AG04450 (cell line): ENCODE measurements around the gene GNRH2. TPM values are rescaled to one million over a fixed set of nuclear protein-coding genes. Genes with fewer than 3 reads are reported as not detected.

Source experiments
- CTCF ChIA-PET: fragments of 300-600, 350-600 bp; formaldehyde crosslinking; extraction: SDS; loops from one replicate; lab custom pipeline; 2022; ENCODE audit warnings: antibody characterized with exemption, inconsistent platforms; lab: Charles Lee
- POLR2A ChIA-PET: fragments of 350-600 bp; formaldehyde crosslinking; extraction: SDS; loops from one replicate; lab custom pipeline; 2021; ENCODE audit warnings: antibody characterized with exemption, inconsistent platforms; lab: Yijun Ruan, JAX
- DNase-seq: peaks from one replicate; pipeline ENCODE4 v3.0.0-alpha.2; 2011; ENCODE audit warnings: low read depth, low spot score
- H3K27ac ChIP-seq: one replicate; pipeline ENCODE4 v1.5.1; 2012; ENCODE audit warnings: low read depth, low read length, control low read depth
- H3K27me3 ChIP-seq: one replicate; pipeline ENCODE4 v1.6.0; 2012; ENCODE audit warnings: low read length; ENCODE audit not compliant: control insufficient read depth, insufficient read depth
- H3K4me3 ChIP-seq: 2 replicates; pipeline ENCODE4 v1.5.1; 2011; ENCODE audit warnings: mild to moderate bottlenecking, low read depth, low read length, control low read depth
- H3K9me3 ChIP-seq: 2 replicates; pipeline ENCODE4 v1.5.1; 2012; ENCODE audit warnings: low read length; ENCODE audit not compliant: control insufficient read depth, insufficient read depth
- polyA plus RNA-seq: library from polyadenylated mRNA; depleted of rRNA; stranded (reverse); fragments of >200 nt; gene quantifications from 2 replicates; pipeline ENCODE4 v1.2.3, GENCODE V29; 2011
- TF ChIP-seq, protein P1 (sequence below): IDR thresholded peaks from 2 replicates; pipeline ENCODE4 v1.5.1; 2011; ENCODE audit warnings: low read depth, low read length, control low read depth, inconsistent platforms

GNRH2 gene
- polyA plus RNA-seq, 1 experiment: not detected

- TF ChIP-seq, protein P1, sequence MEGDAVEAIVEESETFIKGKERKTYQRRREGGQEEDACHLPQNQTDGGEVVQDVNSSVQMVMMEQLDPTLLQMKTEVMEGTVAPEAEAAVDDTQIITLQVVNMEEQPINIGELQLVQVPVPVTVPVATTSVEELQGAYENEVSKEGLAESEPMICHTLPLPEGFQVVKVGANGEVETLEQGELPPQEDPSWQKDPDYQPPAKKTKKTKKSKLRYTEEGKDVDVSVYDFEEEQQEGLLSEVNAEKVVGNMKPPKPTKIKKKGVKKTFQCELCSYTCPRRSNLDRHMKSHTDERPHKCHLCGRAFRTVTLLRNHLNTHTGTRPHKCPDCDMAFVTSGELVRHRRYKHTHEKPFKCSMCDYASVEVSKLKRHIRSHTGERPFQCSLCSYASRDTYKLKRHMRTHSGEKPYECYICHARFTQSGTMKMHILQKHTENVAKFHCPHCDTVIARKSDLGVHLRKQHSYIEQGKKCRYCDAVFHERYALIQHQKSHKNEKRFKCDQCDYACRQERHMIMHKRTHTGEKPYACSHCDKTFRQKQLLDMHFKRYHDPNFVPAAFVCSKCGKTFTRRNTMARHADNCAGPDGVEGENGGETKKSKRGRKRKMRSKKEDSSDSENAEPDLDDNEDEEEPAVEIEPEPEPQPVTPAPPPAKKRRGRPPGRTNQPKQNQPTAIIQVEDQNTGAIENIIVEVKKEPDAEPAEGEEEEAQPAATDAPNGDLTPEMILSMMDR: no peak
- ChIA-PET CTCF (interaction anchor here (0.5 to 1.0 kb wide), 3 partner anchors 8 to 58 kb away, joined by 3 read pairs; no protein-coding TSS in a partner anchor), POLR2A (interaction anchor here (0.5 to 0.8 kb wide), 3 partner anchors 8 to 33 kb away, joined by 3 to 4 read pairs (median 3); no protein-coding TSS in a partner anchor)
- DNase-seq: peak; percentile 37
- Histone ChIP-seq H3K27ac (peak within 1 kb of the TSS; percentile 77), H3K27me3 (no peaks in the 10 kb centered on the region), H3K9me3 (no peaks in the 10 kb centered on the region; the same call in 1 of the 2 replicates), H3K4me3 (peak within 1 kb of the TSS; percentile 81)
These were observed 2.6 kb downstream of the GNRH2 start, which contains the start of gene MRPS26 for GRCh38 chr20:3045816-3046676. Gene MRPS26 (plus strand): TSS chr20:3046052. CDS start chr20:3046069, 17 bp downstream.

DNA sequence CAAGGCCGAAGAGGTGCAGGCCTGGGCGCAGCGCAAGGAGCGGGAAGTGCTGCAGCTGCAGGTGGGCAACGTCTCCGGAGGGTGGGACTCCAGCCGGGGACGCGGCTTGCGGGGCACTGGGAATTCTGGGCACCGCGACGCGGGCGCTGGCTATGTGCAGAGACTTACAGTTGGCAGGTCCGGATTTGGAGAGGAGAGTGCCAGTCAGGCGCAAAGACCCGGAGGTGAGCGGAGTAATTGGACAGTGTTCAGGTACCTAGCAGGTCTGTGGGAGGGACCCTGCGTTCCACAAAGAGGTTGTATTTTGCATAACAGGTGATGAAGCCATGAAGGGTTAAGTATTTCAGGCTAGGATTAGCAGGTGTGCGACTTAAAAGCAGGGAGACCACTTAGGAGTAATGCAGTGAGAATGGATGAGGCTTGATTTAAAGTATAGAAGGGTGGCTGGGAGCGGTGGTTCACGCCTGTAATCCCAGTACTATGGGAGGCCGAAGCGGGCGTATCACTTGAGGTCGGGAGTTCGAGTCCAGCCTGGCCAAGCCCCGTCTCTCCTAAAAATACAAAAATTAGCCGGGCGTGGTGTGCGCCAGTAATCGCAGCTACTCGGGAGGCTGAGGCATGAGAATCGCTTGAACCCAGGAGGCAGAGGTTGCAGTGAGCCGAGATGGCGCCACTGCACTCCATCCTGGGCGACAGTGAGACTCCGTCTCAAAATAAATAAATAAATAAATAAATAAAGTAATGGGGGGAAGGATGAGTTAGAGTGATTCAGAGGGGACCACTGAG, 3.4 kb downstream of the GNRH2 start:
- no peak for DNase-seq
- TF ChIP-seq, protein P1: no peak
- Histone ChIP-seq H3K4me3 (peak overlapping the region; percentile 81), H3K9me3 (no peaks in the 10 kb centered on the region; the same call in 1 of the 2 replicates), H3K27me3 (no peaks in the 10 kb centered on the region), H3K27ac (no peak overlapping the region)
- CTCF ChIA-PET: no interaction called here
- POLR2A ChIA-PET: interaction anchor here (0.5 kb wide), 1 partner anchor 20 kb away, joined by 3 read pairs; no protein-coding TSS in a partner anchor

DNA sequence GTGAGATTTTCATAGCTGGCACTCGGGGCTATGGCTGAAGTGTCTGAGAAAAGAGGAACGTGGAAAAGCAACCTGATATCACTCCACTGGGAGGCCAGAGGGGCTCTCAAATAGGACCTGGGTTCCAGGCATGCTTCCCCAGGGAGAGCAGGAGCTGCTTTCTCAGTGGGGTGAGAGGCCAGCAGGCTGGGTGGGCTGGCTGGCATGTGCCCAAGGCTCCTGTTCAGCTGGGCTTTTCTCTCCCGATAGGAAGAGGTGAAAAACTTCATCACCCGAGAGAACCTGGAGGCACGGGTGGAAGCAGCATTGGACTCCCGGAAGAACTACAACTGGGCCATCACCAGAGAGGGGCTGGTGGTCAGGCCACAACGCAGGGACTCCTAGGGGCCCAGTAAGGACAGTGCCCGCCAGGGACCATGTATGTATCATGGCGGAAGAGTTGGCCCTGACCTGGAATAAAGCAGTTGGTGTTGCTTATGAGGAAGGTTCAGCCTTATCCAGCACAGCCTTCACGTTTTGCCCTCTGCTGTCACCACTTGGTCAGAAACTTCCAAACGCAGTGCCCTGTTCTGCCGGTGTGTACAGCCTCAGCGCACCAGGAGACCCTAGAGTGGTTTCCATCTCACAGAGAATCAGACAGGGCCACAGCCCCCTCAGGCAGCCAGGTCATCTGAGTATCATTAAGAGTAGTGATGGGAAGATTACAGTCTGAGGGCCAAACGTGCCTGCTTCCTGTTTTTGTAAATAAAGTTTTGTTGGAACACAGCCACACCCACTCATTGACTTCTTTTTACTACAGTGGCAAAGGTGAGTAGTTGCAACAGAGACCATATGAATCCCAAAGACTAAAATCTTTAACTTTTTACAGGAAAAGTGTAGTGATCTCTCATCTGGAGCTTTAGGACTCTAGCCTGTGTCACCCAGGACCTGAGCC, 4.3 kb downstream of the GNRH2 start:
- Histone ChIP-seq H3K27me3 (no peaks in the 10 kb centered on the region), H3K4me3 (no peak overlapping the region), H3K27ac (no peak overlapping the region), H3K9me3 (no peaks in the 10 kb centered on the region; the same call in 1 of the 2 replicates)
- ChIA-PET CTCF (no interaction called here), POLR2A (no interaction called here)
- DNase-seq: no peak
- TF ChIP-seq, protein P1: no peak

DNA sequence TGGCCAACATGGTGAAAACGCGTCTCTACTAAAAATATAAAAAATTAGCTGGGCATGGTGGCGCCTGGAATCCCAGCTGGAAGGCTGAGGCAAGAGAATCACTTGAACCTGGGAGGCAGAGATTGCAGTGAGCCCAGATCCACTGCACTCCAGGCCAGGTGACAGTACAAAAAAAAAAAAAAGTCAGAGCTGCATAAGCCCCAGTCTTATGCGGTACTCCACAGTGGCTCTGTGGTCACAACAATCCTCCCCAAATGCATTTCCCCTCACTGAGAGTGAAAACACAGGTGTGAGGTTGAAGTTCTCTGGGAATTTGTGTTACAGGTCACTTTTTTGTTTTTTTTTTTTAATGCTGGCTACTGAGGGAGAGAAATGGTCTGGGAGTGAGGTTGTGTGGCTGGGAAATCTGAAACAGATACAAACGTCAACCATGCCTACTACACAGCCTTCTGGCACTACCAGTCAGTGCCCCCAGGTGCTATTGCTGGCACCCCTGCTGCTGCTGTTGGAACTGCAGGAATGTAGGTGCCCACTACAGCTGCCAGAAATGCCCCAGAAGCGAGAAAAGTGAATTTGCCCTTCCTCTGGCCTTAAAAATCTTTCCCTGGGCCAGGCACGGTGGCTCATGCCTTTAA, 8.1 kb downstream of the GNRH2 start:
- Histone ChIP-seq H3K4me3 (no peak overlapping the region), H3K9me3 (no peaks in the 10 kb centered on the region; the same call in 1 of the 2 replicates), H3K27me3 (no peaks in the 10 kb centered on the region), H3K27ac (no peak overlapping the region)
- no peak for DNase-seq
- TF ChIP-seq, protein P1: no peak
- CTCF ChIA-PET: interaction anchor here (0.7 kb wide), 1 partner anchor 26 kb away, joined by 3 read pairs; no protein-coding TSS in a partner anchor
- POLR2A ChIA-PET: no interaction called here
